Neutrophil (primary cell): ENCODE measurements around the gene GRIA1.

Source experiments
- H3K27ac ChIP-seq: fragments of 200-600 bp; sonication (generic); 2 replicates; pipeline ENCODE4 v1.5.1; 2016; ENCODE audit warnings: mild to moderate bottlenecking, moderate library complexity
- H3K27me3 ChIP-seq: fragments of 200-600 bp; sonication (generic); 2 replicates; pipeline ENCODE4 v1.6.0; 2016; ENCODE audit warnings: mild to moderate bottlenecking
- H3K36me3 ChIP-seq: fragments of 200-600 bp; sonication (generic); 2 replicates; pipeline ENCODE4 v1.5.1; 2017
- H3K4me1 ChIP-seq, 2 experiments: fragments of 200-600 bp in 1 of 2; sonication (generic) in 1 of 2; 1 replicate in 1 of 2; 2 replicates in 1 of 2; pipeline versions ENCODE4 v1.5.1 to v1.6.1; 2013 to 2016; ENCODE audit warnings: low read depth in 1 of 2, low read length in 1 of 2, mild to moderate bottlenecking in 1 of 2, moderate library complexity in 1 of 2; ENCODE audit not compliant: control insufficient read depth in 1 of 2, insufficient read depth in 1 of 2
- H3K4me3 ChIP-seq, 2 experiments: fragments of 200-600 bp in 1 of 2; sonication (generic) in 1 of 2; 1 replicate in 1 of 2; 2 replicates in 1 of 2; pipeline ENCODE4 v1.5.1; 2013 to 2016; ENCODE audit warnings: low read depth in 1 of 2, low read length in 1 of 2, mild to moderate bottlenecking in 1 of 2, moderate library complexity in 1 of 2
- H3K9me3 ChIP-seq: fragments of 200-600 bp; sonication (generic); 2 replicates; pipeline ENCODE4 v1.5.1; 2016
- CTCF ChIP-seq: fragments of 200-600 bp; sonication (generic); IDR thresholded peaks from 2 replicates; pipeline ENCODE4 v1.5.1; 2016; ENCODE audit warnings: antibody characterized with exemption

GRIA1 gene

DNA sequence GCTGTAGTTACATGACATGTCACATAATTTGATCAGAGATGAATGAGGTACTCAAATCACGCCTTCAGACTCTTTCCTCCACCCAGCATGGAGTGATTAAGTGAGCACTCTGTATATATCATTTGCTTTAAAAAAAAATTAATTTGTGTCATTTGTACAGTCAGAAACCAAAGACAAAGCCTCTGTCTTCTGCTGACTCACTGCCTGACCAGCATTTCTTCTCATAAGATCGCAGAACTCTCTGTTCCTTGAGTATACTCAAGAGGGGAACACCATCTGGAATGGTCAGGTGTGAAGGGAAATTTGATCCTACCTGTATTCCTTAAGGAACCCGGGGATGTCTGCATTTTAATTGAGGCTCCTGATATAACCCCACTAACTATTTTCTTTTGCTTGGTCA, 293.8 kb downstream of the GRIA1 start:
- Histone ChIP-seq H3K9me3 (no peaks in the 10 kb centered on the region), H3K4me3 (no peak overlapping the region), H3K27me3 (no peaks in the 10 kb centered on the region), H3K36me3 (no peaks in the 10 kb centered on the region), H3K27ac (no peak overlapping the region), H3K4me1 (no peaks in the 10 kb centered on the region)
- TF ChIP-seq CTCF = no peak

DNA sequence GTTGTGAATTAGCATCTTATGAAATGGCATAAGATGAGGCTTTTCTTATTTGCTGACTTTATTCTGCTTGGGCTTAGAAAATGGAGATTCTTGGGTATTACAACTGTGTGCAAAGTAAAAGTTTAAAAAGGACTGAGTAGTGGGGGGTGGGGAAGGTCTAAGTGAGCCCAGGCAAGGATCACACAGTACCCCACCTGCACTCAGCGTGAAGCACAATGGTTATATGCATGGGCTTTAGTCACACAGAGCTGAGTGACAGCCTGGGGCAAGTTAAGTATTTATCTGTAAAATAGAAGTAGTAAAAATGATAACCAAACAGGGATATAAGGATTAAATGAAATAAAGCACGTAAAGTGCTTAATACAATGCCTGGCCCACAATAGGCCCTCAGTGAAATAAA, 300.9 kb downstream of the GRIA1 start:
- Histone ChIP-seq H3K9me3 (no peaks in the 10 kb centered on the region), H3K27me3 (no peaks in the 10 kb centered on the region), H3K4me3 (no peak overlapping the region), H3K27ac (no peak overlapping the region), H3K4me1 (no peaks in the 10 kb centered on the region), H3K36me3 (no peaks in the 10 kb centered on the region)
- TF ChIP-seq CTCF = no peak

GRCh38 chr5:153792305-153792704, 301.8 kb downstream of the GRIA1 start:
- no peaks in the 10 kb centered on the region for H3K36me3 ChIP-seq
- no peaks in the 10 kb centered on the region for H3K27me3 ChIP-seq
- no peak for TF ChIP-seq CTCF
- no peaks in the 10 kb centered on the region for H3K4me1 ChIP-seq
- H3K27ac ChIP-seq = no peak overlapping the region
- H3K9me3 ChIP-seq = no peaks in the 10 kb centered on the region
- no peak overlapping the region for H3K4me3 ChIP-seq

GRCh38 chr5:153793699-153794098, 303.2 kb downstream of the GRIA1 start:
- no peaks in the 10 kb centered on the region for H3K27me3 ChIP-seq
- no peak for TF ChIP-seq CTCF
- no peaks in the 10 kb centered on the region for H3K36me3 ChIP-seq
- H3K27ac ChIP-seq = no peak overlapping the region
- H3K4me3 ChIP-seq = no peak overlapping the region
- H3K9me3 ChIP-seq = no peaks in the 10 kb centered on the region
- H3K4me1 ChIP-seq = no peaks in the 10 kb centered on the region

GRCh38 chr5:153794327-153794726, 303.9 kb downstream of the GRIA1 start:
- no peak overlapping the region for H3K4me3 ChIP-seq
- no peaks in the 10 kb centered on the region for H3K27me3 ChIP-seq
- H3K9me3 ChIP-seq = no peaks in the 10 kb centered on the region
- no peaks in the 10 kb centered on the region for H3K36me3 ChIP-seq
- TF ChIP-seq CTCF = no peak
- no peaks in the 10 kb centered on the region for H3K4me1 ChIP-seq
- H3K27ac ChIP-seq = no peak overlapping the region

DNA sequence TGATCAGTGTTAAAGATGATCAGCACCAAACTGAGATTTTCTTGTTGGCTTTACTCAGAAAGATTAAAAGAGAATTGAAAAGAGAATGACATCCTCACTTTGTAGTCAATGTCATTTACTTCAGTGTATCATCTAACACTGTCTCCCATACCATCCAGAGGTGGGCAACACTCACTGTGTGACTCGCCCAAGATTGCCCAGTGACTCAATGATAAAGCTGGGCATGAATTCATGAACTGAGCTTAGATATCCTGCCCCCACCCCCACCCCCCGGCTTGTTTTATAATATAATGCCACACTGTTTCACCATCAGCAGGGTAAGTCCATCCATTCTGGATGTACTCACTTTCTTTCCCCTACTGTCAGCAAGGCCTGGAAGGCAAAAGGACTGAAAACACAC, 306.1 kb downstream of the GRIA1 start:
- H3K36me3 ChIP-seq = no peaks in the 10 kb centered on the region
- no peak overlapping the region for H3K4me3 ChIP-seq
- H3K4me1 ChIP-seq = no peaks in the 10 kb centered on the region
- H3K9me3 ChIP-seq = no peaks in the 10 kb centered on the region
- no peak for TF ChIP-seq CTCF
- no peak overlapping the region for H3K27ac ChIP-seq
- H3K27me3 ChIP-seq = no peaks in the 10 kb centered on the region
